GM18498 (cell line): ENCODE results near the gene TEF.

Experiments used
- ATAC-seq: cut with Tn5 transposase; IDR thresholded peaks from one replicate; pipeline ENCODE4 v1.9.1; 2021; ENCODE audit warnings: mild to moderate bottlenecking, moderate library complexity; ENCODE audit not compliant: unreplicated experiment

TEF gene

DNA sequence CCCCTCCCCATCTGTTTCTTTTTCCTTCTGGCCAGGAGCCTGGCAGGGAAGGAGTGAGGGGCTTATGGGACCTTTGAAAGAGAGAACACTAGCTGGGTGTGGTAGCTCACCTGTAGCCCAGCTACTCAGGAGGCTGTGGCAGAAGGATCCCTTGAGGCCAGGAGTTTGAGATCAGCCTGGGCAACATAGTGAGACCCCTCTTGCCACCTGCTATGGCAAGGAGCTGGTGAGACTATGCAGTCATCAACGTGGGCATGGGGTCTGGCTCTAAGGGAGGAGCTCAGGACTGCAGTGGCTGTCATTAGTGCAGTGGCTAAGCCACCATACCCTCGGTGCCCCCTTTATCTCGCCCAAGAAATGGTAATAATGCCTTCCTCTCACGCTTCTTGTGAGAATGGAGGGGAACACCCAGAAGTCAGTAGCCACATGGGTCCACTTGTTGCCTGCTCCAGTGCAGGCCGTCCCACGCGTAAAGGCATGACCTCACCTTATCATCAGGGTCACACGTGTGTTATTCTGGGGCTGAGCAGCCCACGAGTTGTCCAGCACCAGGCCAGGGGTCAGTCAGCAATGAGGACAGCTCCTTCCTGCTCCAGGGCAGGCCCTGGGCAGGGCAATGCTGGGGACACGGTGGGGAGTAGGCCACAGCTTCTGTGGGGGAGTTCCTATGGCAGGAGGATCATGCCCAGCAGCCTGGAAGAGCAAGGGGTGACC, 27.7 kb upstream of the TEF start:
- ATAC-seq: no peak

DNA sequence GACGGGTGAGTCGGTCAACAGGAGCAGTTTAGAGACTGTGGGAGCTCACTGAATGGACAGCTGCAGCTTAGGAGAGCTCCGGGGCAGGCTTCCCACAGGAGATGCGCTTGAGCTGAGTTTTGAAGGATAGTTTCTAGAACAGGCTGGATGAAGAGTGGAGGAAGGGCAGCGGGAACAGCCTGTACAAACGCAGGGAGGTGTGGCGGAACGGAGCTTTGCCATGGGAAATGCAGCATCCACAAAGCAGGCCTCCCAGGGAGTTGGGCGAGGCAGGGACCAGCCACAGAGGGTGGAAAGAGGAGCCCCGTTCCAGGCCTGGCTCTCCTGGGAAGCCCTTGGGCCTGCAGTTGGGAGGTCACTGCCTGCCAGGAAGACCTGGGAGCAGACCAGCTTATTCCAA, 26.8 kb upstream of the TEF start:
- no peak for ATAC-seq

DNA sequence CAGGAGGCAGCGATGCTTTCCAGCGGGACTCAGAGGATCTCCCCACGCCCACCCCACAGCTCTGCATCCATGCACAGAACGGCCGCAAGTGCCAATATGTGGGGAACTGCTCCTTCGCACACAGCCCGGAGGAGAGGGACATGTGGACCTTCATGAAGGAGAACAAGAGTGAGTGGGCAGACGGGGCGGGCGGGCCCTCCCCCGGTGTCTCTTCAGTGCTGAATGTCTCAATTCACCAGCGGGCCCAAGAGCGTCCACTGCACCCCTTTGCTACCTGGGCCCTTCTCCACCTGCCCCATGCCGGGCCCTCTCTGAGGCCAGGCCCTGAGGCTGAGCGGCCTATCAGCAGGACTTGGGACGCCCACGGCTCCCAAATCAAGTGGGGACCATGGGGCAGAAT, 25.8 kb upstream of the TEF start:
- ATAC-seq: no peak

DNA sequence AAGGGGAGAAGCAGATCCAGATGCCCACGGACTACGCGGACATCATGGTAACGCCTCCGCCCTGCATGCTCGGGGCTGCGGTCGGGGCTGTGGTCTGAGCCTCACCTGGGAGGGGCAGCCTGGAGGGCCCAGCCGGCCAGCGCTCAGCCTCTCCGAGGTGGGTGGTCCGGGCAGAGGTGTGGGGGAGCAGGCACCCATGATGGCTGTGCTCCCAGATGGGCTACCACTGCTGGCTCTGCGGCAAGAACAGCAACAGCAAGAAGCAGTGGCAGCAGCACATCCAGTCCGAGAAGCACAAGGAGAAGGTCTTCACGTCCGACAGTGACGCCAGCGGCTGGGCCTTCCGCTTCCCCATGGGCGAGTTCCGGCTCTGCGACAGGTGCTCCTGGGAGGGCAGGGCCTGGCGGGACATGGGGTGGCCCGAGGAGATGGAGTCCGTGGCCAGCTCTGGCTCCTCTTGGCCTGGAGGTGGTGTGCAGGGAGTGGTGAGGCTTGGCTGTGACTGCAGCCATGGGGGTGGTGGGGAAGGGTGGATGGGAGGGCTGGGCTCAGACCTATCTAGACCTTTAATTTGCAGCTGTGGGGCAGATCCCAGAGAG, 25.2 kb upstream of the TEF start:
- no peak for ATAC-seq

DNA sequence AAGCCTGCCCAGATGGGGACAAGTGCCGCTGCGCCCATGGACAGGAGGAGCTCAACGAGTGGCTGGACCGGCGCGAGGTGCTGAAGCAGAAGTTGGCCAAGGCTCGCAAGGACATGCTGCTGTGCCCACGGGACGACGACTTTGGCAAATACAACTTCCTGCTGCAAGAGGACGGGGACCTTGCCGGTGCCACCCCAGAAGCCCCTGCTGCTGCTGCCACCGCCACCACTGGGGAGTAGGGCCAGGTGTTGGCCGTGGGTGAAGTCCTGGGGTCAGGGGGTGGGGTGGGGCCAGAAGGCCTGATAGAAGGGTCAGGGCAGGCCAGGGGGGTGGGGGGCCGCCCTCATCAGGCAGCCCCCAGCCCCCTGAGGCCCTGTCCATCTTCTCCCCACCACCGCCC, 24.6 kb upstream of the TEF start:
- no peak for ATAC-seq

DNA sequence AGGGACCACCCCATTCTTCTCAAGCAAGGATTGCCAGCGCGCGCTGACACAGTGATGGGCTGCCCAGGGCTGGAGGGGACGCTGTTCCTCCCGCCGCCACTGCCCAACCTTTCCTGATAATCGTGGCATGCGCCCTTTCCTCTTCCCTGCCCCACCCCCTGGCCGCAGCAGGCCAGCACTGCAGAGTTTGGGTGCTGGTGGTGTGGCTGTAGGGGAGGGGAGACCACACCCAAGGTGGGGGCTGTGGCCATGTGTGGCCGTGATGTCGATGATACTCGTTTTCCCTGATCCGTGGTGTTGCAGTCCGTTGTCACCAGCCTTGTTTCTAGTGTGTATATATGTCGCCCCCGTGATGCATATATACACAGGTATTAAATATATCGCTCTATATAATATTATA, 22.8 kb upstream of the TEF start:
- no peak for ATAC-seq

DNA sequence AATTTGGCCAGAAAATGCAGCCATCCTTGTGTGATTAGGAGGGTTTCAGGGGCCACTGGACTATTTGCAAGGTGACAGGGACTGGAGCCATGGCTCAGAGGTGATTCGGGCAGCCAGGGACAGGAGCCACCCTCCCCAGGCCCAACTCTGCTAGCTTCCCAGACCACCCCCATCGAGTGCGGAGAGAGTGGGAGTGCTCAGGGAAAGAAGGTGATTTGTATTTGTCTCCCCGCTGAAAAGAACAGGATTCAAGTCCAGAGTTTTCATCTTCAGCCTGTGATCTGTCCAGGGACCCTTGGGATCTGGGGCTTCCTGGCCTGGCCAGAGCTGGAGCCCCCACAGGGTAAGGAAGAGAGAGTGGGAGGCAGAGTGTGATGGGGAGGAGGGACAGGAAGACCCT, 22.4 kb upstream of the TEF start:
- no peak for ATAC-seq

DNA sequence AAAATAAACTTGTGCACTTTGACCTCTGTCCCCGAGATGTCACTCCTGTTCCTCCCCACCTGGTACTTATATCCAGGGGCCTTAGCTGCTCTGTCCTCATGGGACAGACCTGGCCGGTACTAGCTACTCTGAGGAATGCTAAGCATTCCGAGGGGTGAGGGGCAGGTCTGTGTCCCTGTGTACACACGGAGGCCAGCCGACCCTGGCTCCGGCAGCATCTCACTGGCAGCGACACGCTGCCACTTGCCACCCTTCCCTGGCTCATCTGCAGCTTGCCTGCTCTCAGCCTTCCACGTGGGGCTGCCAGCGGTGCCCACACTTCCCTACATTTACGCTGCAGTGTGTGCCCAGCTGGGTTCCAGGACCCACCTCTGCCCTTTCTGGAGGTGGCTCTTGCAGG, 21.6 kb upstream of the TEF start:
- no peak for ATAC-seq

DNA sequence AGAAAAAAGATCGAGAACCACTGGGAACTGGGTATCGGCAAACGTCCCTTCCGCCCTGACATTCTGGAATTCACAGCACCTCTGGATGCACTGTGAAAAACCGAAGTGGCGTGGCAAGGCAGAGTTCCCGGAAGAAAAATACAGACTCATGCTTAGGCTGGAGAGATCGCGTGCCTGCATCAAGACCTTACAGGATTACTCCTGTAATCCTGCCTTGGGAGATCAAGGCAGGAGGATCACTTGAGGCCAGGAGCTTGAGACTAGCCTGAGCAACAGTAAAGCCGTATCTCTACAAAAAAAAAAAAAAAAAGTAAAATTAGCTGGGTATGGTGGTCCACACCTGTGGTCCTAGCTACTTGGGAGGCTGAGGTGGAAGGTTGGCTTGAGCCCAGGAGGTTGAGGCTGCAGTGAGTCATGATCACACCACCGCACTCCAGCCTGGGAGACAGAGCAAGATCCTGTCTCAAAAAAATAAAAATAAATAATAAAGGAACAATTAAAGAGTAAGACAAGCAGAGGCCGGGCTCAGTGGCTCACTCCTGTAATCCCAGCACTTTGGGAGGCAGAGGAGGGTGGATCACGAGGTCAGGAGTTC, 19.9 kb upstream of the TEF start:
- no peak for ATAC-seq

DNA sequence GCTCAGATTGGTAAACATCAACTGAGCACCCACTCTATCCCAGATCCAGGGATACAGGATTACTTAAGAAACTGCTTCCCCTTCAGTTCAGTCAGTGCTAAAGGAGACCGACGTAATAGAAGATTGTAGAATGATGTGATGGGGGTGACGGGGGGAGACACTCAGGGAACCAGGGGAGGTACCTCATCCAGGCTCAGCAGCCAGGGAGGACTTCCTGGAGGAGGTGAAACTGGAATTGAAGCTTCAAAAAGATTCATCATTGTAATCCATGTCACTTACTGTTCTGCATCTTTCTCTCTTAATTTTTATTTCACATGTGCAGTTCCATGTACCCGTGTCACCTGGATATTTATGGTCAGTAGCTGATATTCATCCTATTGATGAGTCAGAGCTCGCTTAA, 19.1 kb upstream of the TEF start:
- no peak for ATAC-seq

DNA sequence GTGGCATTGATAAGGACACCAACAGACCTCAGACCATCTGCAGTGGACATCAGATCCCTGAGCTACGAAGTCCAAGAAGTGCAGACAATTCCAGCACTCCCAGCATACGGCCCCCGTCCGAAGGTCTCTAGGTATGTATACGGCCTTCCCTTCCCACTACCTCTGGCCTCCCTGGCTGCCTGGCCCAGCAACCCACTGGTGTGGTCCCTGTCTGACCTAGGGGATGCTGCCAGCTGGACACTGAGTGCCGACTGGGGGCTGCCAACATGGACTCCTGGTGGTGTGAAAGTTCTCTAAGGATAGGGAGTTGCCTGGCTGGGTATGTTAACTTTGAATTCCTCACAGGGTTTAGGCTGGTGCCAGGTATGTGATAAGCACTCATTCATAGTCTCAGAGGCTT, 17.5 kb upstream of the TEF start:
- ATAC-seq: no peak

DNA sequence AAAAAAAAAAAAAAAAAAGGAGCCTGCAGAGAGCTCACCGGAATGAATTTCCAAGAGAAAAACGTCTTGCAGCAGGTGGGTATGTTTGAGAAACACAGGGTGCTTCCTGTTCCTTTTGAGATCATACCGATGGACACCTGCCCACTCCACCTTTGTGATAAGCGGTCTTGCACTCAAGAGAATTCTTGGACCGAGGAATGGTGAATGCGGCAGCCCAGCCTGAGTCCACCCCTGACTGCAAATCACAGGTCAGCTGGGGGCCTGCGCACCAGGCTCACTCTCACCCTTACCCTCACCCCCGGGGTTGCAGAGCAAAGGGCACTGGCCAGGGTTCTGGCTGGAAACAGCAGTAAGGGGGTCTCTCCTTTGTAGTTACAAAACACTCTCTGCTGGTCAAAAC, 16.8 kb upstream of the TEF start:
- ATAC-seq: no peak

DNA sequence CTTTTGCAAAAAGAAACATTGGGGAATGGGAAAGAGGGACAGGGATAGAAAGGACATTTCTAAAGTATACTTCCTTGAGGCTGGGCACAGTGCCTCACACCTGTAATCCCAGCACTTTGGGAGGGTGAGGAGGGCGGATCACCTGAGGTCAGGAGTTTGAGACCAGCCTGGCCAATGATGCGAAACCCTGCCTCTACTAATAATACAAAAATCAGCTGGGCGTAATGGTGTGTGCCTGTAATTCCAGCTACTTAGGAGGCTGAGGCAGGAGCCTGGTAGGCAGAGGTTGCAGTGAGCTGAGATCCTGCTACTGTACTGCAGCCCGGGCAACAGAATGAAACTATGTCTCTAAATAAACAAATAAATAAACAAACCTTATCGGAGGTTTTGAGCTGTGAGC, 16.3 kb upstream of the TEF start:
- no peak for ATAC-seq

DNA sequence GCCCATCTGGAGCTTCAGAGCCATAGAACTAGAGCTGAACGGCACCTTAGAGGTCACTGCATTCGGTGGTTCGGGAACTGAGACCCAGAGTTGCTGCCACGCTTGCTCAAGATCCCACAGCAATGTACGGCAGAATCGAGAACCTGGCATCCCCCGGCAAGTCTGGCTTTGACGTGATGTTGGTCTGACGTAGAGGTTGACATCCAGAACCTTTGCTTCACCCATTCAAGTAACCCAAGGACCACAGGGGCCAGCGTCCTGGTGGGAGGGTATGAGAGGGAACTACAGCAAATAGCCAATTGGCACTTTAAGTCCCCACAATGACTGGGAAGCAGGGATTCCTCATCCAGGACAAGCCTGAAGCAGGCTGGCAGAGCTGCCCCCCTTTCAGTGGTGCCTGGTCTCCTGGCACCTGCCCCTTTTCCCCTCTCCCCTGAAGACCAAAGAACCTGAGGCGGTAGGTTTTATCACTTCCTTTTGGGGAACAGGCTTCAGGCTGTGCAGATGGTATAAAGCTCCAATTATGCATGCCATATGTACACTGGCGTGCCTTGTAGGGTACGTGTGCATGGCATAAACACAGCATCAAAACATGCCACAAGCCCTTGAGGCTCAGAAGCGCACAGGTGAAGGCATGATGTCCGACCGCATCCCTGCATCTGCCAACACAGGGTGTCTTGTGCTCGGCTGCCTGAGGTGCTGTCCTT, 15.3 kb upstream of the TEF start:
- no peak for ATAC-seq

DNA sequence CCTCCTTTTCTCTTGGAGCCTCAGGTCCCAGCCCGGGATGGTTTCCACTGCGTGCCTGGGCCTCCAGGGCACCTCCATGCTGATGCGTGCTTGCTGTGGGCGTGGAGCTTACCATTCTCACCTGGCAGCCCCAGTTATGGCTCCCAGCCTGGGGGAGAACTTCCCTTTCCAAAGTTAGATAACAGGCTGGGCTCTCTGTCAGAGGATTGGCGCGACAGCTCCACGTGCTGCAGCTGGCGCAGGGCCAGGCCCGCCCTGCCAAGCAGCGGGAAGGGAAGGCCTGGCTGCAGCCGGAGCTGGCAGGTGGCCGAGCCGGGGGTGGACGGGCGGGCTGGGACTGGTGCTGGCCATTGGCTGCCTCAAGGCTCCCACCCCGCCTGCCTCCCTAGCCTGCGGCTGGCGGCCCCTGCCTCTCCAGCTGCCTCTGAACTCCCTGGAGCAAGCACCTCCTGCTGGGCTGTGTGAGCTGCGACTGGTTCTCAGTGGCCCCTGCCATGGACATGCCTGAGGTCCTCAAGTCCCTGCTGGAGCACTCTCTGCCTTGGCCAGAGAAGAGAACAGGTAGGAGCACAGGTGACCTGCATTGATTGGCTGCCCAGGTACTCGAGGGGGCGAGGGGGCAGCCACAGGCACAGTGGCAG, 14.6 kb upstream of the TEF start:
- ATAC-seq: no peak

DNA sequence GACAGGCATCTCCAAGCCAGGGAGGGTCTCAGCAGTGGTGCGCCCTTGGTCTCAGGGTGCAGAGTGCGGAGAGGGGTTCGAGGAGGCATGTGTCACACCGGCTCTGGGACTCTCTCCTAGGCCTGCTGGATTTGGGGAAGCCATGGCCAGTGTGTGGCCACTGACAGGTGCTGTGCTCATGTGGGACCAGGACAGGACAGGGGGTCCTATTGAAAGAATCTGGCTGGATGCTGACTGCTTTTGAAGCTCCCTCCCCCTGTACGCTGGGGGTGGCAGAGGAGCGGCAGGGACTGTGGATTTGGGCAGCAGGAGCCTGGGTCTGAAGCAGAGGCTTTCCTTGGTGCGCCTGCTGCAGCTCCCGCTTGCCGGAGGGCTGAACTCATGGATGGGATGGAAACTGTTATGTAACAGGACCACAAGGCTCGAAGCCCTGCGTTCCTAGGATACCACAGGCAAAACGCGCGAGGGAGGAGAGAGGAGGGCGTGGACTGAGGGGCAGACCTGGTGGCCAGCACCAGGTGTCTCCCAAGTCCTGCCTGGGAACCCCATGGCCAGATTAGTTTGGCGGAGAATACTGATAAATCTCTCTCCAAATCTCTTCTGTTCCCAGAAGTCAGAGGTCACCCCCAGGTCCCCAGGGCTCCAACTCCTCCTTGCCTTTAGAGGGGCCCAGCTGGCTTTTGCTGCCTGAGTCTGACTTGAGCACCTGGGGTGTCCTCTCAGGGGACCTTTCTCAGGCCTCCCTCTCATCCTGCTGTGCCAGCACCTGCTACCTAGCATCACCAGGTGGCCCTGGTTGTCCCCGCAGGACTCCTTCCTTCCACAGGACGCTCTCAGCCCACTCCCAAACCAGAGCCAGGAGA, 13.8 kb upstream of the TEF start:
- ATAC-seq: no peak

DNA sequence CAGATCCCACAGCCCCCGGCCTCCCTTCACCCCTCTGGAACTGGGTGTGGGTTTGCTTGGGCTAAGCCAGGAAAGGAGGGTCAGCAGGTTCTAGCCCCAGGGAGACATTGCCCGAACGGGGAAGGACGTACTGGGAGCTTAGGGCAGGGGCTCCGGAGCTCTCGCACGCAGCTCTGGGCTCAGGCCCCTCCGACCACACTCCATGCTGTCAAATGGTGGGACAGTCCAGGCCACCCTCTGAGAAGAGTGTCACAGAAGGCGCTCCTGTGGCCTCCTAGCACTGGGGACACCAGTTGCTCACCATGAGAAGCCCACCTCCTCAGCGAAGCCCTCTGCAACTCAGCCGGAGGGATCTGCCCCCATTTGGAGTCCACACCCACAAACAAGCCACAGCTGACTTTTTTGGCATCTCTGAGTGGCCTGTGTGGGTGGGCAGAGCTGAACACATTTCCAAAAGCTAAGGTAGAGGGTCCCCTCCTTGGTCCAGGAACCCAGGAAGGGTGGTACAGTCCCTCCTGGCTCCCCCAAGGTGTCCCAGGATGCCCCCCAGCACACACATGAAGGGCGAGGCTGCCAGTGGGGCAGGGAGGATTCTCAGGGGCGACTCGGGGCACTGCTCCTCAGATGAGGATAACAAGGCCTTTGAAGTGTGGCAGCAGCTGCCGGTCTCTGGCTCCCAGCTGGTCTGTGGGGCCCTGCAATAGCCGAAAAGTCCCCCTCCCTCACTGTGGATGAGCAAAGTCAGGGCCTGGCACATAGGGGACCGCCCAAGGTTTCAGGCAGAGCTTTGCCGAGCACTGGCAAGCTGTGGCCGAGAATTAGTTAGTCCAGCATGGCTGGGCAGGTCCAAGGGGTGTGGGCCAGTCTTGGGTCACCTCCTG, 13.0 kb upstream of the TEF start:
- no peak for ATAC-seq

DNA sequence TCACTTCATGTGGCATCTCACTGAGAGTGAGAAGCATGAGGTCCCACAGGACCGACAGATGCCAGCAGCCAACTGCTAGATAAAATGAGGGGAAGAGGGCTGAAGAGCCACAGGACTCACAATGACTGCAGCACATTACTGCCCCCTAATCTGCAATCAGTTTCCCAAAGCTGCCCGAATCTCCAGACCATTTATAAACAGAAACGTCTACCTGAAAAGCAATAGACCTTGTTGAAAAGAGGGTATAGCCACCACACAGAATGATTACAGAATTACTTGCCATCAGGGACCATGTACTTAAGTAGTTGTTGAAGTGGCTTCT, 12.4 kb upstream of the TEF start:
- ATAC-seq: no peak

DNA sequence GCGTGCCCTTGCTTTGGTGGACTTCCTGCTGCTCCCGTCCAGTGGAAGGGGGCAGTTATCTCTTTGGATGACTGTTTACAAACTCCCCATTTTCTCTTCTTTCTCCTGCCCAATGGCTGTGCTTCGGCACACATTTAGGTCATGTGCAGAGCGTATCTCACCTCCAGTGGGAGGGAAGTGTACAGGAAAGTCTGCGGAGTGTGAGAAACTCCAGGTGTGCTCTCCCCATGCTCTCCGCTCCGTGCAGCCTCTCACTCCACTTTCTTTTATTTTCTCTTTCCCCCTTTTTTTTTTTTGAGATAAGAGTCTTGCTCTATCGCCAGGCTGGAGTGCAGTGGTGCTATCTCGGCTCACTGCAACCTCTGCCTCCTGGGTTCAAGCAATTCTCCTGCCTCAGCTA, 11.9 kb upstream of the TEF start:
- ATAC-seq: no peak

DNA sequence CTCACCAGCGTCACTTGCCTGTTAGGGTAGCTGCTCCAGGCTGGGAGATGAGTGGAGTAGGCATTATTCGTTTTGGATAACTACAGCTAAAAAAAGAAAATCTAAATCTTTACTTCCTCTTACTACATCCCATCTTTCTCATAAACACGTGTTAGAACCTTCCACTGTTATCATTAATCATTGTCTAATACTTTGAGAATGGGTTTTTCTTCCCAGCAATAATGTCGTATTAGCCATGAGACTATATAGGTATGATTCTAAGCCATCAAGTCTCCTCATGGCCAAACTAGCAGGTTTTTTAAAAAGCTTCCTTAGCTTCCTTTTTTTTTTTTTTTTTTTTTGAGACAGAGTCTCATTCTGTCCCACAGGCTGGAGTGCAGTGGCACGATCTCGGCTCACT, 3.9 kb upstream of the TEF start:
- ATAC-seq: no peak
